22Rv1 (cell line): ENCODE data around the gene SSBP2.

Source experiments
- ZFX ChIP-seq: fragments of 450-650 bp; IDR thresholded peaks from 2 replicates; pipeline ENCODE4 v1.6.1; 2017; ENCODE audit warnings: antibody characterized with exemption, borderline replicate concordance
- TF ChIP-seq, protein P1 (sequence below): fragments of 450-650 bp; IDR thresholded peaks from 2 replicates; pipeline ENCODE4 v1.5.1; 2017; ENCODE audit warnings: mild to moderate bottlenecking

DNA sequence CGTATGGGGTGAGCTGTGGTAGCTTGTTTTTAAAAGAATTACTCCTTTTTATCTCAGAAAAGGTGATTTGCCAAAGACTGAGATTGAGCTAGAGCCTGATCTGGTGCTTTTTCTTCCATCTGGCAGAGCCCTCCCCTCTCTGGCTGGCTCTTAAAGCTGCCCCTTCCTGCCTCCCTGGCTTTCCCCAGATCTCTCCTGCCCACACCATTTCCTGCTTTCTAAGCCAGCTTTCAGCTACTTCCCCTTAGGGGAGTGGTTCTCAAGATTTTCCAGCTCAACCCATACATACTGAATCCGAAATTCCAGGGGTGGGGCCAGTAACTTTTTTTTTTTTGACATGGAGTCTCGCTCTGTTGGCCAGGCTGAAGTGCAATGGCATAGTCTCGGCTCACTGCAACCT lies 352.2 kb downstream of the SSBP2 start:
- TF ChIP-seq, protein P1, sequence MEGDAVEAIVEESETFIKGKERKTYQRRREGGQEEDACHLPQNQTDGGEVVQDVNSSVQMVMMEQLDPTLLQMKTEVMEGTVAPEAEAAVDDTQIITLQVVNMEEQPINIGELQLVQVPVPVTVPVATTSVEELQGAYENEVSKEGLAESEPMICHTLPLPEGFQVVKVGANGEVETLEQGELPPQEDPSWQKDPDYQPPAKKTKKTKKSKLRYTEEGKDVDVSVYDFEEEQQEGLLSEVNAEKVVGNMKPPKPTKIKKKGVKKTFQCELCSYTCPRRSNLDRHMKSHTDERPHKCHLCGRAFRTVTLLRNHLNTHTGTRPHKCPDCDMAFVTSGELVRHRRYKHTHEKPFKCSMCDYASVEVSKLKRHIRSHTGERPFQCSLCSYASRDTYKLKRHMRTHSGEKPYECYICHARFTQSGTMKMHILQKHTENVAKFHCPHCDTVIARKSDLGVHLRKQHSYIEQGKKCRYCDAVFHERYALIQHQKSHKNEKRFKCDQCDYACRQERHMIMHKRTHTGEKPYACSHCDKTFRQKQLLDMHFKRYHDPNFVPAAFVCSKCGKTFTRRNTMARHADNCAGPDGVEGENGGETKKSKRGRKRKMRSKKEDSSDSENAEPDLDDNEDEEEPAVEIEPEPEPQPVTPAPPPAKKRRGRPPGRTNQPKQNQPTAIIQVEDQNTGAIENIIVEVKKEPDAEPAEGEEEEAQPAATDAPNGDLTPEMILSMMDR: no peak
- TF ChIP-seq ZFX: no peak
